B cell (primary cell): ENCODE measurements around the gene LZTS2. TPM values are rescaled to one million over a fixed set of nuclear protein-coding genes. Genes with fewer than 3 reads are reported as not detected.

Experiments used
- ATAC-seq: fragments of 200-7000 bp; cut with Tn5 transposase; one replicate; pipeline ENCODE4 v1.10.0; 2021; ENCODE audit warnings: low read depth, mild to moderate bottlenecking, moderate number of reproducible peaks, moderate library complexity
- CTCF ChIA-PET: fragments of 350-600 bp; sonication (Branson Sonifier 250); formaldehyde crosslinking; loops from one replicate; lab custom pipeline; 2021; ENCODE audit warnings: antibody characterized with exemption, inconsistent platforms; lab: Charles Lee
- POLR2A ChIA-PET: fragments of 350-600 bp; sonication (Branson Sonifier 250); formaldehyde crosslinking; loops from one replicate; lab custom pipeline; 2021; ENCODE audit warnings: antibody characterized with exemption; lab: Charles Lee
- DNase-seq: peaks from one replicate; pipeline ENCODE4 v3.0.0; 2013
- H2AFZ ChIP-seq: 2 replicates; pipeline ENCODE4 v1.6.1; 2012; ENCODE audit warnings: mild to moderate bottlenecking, low read depth, low read length; ENCODE audit not compliant: insufficient read depth, poor library complexity, severe bottlenecking
- H3K27ac ChIP-seq, 2 donors: 1 replicate in 1 of 2; 2 replicates in 1 of 2; pipeline ENCODE4 v1.5.1; 2012 to 2013; ENCODE audit warnings: low read length in 2 of 2, mild to moderate bottlenecking in 2 of 2, moderate library complexity in 1 of 2
- H3K27me3 ChIP-seq, 4 experiments: fragments of 200-600 bp in 1 of 4; sonication (generic) in 1 of 4; replicated peaks in 1 of 4; 1 replicate in 2 of 4; 2 replicates in 2 of 4; pipeline versions ENCODE4 v1.6.1 to v1.7.0; 2013 to 2016; ENCODE audit warnings: low read length in 3 of 4, mild to moderate bottlenecking in 2 of 4, mixed read lengths in 1 of 4, moderate library complexity in 1 of 4; ENCODE audit not compliant: insufficient read depth in 4 of 4, control insufficient read depth in 3 of 4; ENCODE audit errors: control extremely low read depth in 1 of 4
- H3K36me3 ChIP-seq, 2 experiments: replicated peaks in 1 of 2; 1 replicate in 1 of 2; 2 replicates in 1 of 2; pipeline versions ENCODE4 v1.6.1 to v1.7.1; 2013; ENCODE audit warnings: low read length in 1 of 2; ENCODE audit not compliant: insufficient read depth in 2 of 2, control insufficient read depth in 1 of 2; ENCODE audit errors: control extremely low read depth in 1 of 2, extremely low read depth in 1 of 2
- H3K4me1 ChIP-seq, 2 donors: fragments of 200-600 bp in 1 of 2; sonication (generic) in 1 of 2; 1 replicate in 1 of 2; 2 replicates in 1 of 2; pipeline versions ENCODE4 v1.5.1 to v1.6.1; 2013 to 2017; ENCODE audit warnings: low read length in 2 of 2; ENCODE audit not compliant: control insufficient read depth in 2 of 2, insufficient read depth in 2 of 2
- H3K4me2 ChIP-seq: replicated peaks from 2 replicates; pipeline ENCODE3; 2012; ENCODE audit warnings: mild to moderate bottlenecking, low read depth, low read length; ENCODE audit not compliant: poor library complexity, severe bottlenecking
- H3K4me3 ChIP-seq, 5 experiments: fragments of 200-600 bp in 1 of 5; sonication (generic) in 1 of 5; 1 replicate in 3 of 5; 2 replicates in 2 of 5; pipeline versions ENCODE4 v1.5.1 to v1.7.0; 2011 to 2016; ENCODE audit warnings: low read length in 4 of 5, mild to moderate bottlenecking in 4 of 5, low read depth in 2 of 5, control low read depth in 1 of 5, moderate library complexity in 1 of 5; ENCODE audit not compliant: insufficient read depth in 1 of 5; ENCODE audit errors: control extremely low read depth in 1 of 5, extremely low read depth in 1 of 5
- H3K79me2 ChIP-seq: fragments of 200-600 bp; sonication (generic); one replicate; pipeline ENCODE4 v1.6.0; 2016; ENCODE audit warnings: low read length; ENCODE audit not compliant: control insufficient read depth, insufficient read depth
- H3K9ac ChIP-seq: fragments of 200-600 bp; sonication (generic); 2 replicates; pipeline ENCODE4 v1.6.1; 2017; ENCODE audit warnings: mild to moderate bottlenecking, low read length, moderate library complexity
- H3K9me3 ChIP-seq, 3 donors: one replicate each; pipeline versions ENCODE4 v1.6.1 to v1.7.1; 2013; ENCODE audit warnings: low read length in 2 of 3; ENCODE audit not compliant: control insufficient read depth in 2 of 3, insufficient read depth in 1 of 3; ENCODE audit errors: control extremely low read depth in 1 of 3
- H4K20me1 ChIP-seq: 2 replicates; pipeline ENCODE4 v1.6.0; 2012; ENCODE audit warnings: mild to moderate bottlenecking, low read length; ENCODE audit not compliant: insufficient read depth, control insufficient read depth, poor library complexity, severe bottlenecking
- H3K27ac Mint-ChIP-seq: one replicate; pipeline ENCODE4 v1.8.0; 2021; ENCODE audit warnings: mixed read lengths
- H3K27me3 Mint-ChIP-seq: one replicate; pipeline ENCODE4 v1.8.0; 2021; ENCODE audit warnings: mixed read lengths
- H3K4me1 Mint-ChIP-seq: one replicate; pipeline ENCODE4 v1.8.0; 2021; ENCODE audit warnings: mixed read lengths
- H3K4me3 Mint-ChIP-seq: one replicate; pipeline ENCODE4 v1.8.0; 2021; ENCODE audit warnings: mixed read lengths
- H3K9me3 Mint-ChIP-seq: one replicate; pipeline ENCODE4 v1.8.0; 2022; ENCODE audit warnings: mixed read lengths; ENCODE audit not compliant: insufficient read depth
- CTCF ChIP-seq: fragments of 200-600 bp; IDR thresholded peaks from one replicate; pipeline ENCODE4 v1.8.0; 2022; ENCODE audit warnings: antibody characterized with exemption, mild to moderate bottlenecking
- EZH2 ChIP-seq: IDR thresholded peaks from 2 replicates; pipeline ENCODE4 v1.6.1; 2012; ENCODE audit warnings: borderline replicate concordance, low read depth, mild to moderate bottlenecking, moderate library complexity, low read length; ENCODE audit not compliant: insufficient read depth, poor library complexity, severe bottlenecking
- WGBS: methylation state at CpG from one replicate; pipeline ENCODE4 v1.1.5; 2013; ENCODE audit warnings: missing lambda C conversion rate; ENCODE audit not compliant: insufficient coverage; 5-methylcytosine and 5-hydroxymethylcytosine counted together
- intact Hi-C: fragments of 100-400 bp; cut with micrococcal nuclease; formaldehyde crosslinking; loops from one replicate; pipeline ENCODE4 v1.10.0; 2022
- polyA plus RNA-seq: library from polyadenylated mRNA; depleted of rRNA; stranded (reverse); fragments of >200 nt; gene quantifications from 2 replicates; pipeline ENCODE4 v1.2.3, GENCODE V29; 2012
- total RNA-seq, 2 donors: library from RNA; stranded (reverse); fragments of 120-200 nt in 1 of 2; gene quantifications; 1 replicate in 1 of 2; 2 replicates in 1 of 2; pipeline versions ENCODE4 v1.2.3 to v1.2.4, GENCODE V29; 2013 to 2022

The LZTS2 gene
- total and polyA plus RNA-seq, 2 donors (not counting 1 experiment from before 2014, with no cell fraction given) = 23.2 to 36.9 TPM

GRCh38 chr10:101050208-101051069 is 50.8 kb downstream of the LZTS2 start:
- WGBS = 14% methylated on average over 41 of the region's 42 CpGs
- peak overlapping the region; percentile 53 for H3K4me3 Mint-ChIP-seq

More at GRCh38 chr10:101050208-101051069, 50.8 kb downstream of the LZTS2 start:
- no peaks in the 10 kb centered on the region for H3K9me3 Mint-ChIP-seq
- Histone ChIP-seq H3K79me2 (peaks cover 3% of the 10 kb centered on the region), H3K9ac (no peak overlapping the region), H4K20me1 (no peaks in the 10 kb centered on the region), H3K4me1 (peaks cover 9 to 11% of the 10 kb centered on the region in 2 donors), H3K27ac (no peak overlapping the region), H3K27me3 (peaks cover 0 to 50% (median 24%) of the 10 kb centered on the region in 4 experiments), H3K4me3 (peak overlapping the region in 2 of 5 experiments; percentile 13 to 41), H3K36me3 (no peaks in the 10 kb centered on the region), H2AFZ (peak overlapping the region; percentile 21), H3K4me2 (peak overlapping the region; percentile 61), H3K9me3 (peaks cover 0 to 4% (median 0%) of the 10 kb centered on the region in 3 donors)
- CTCF ChIA-PET = interaction anchor here (0.6 to 12.0 kb wide), 14 partner anchors 10 to 177 kb away, joined by 3 to 227 read pairs (median 3); partner anchors contain the start of genes KAZALD1, PDZD7 and SFXN3
- no peak for TF ChIP-seq EZH2
- peak; percentile 87 for TF ChIP-seq CTCF
- DNase-seq (peak; percentile 84), ATAC-seq (peak; percentile 96)
- H3K27me3 Mint-ChIP-seq = peaks cover 37% of the 10 kb centered on the region
- H3K4me1 Mint-ChIP-seq = peaks cover 16% of the 10 kb centered on the region
- intact Hi-C loops = loop anchor here (1.0 kb wide), 2 partner anchors 8 to 10 kb away; no protein-coding TSS in a partner anchor
- H3K27ac Mint-ChIP-seq = no peak overlapping the region
- POLR2A ChIA-PET = interaction anchor here (1.1 to 2.0 kb wide), 2 partner anchors 10 to 19 kb away, joined by 3 to 7 read pairs; partner anchors contain the start of gene SFXN3
